Activated CD4-positive, alpha-beta T cell treated with anti-CD3 and anti-CD28 coated beads for 36 hours (primary cell): Measurements from ENCODE around the gene TMEM178B. TPM values are rescaled to one million over a fixed set of nuclear protein-coding genes. Genes with fewer than 3 reads are reported as not detected.

Experiments used
- ATAC-seq: fragments of 200-7000 bp; cut with Tn5 transposase; one replicate; pipeline ENCODE4 v1.10.0; 2021; ENCODE audit warnings: mild to moderate bottlenecking, moderate library complexity
- CTCF ChIA-PET: fragments of 350-600 bp; sonication (Branson Sonifier 250); formaldehyde crosslinking; loops from one replicate; lab custom pipeline; 2021; ENCODE audit warnings: antibody characterized with exemption; lab: Charles Lee
- POLR2A ChIA-PET: fragments of 350-600 bp; sonication (Branson Sonifier 250); formaldehyde crosslinking; loops from one replicate; lab custom pipeline; 2021; ENCODE audit warnings: antibody characterized with exemption, inconsistent platforms; lab: Charles Lee
- DNase-seq: peaks from one replicate; pipeline ENCODE4 v3.0.0-alpha.2; 2020
- H3K27ac Mint-ChIP-seq: one replicate; pipeline ENCODE4 v1.8.0; 2021; ENCODE audit warnings: mixed read lengths
- H3K27me3 Mint-ChIP-seq: one replicate; pipeline ENCODE4 v1.8.0; 2021; ENCODE audit warnings: mixed read lengths
- H3K36me3 Mint-ChIP-seq: one replicate; pipeline ENCODE4 v1.8.0; 2021; ENCODE audit warnings: low read depth, mixed read lengths
- H3K4me1 Mint-ChIP-seq: one replicate; pipeline ENCODE4 v1.8.0; 2021; ENCODE audit warnings: mixed read lengths
- H3K4me3 Mint-ChIP-seq: one replicate; pipeline ENCODE4 v1.8.0; 2021; ENCODE audit warnings: mild to moderate bottlenecking, moderate library complexity, mixed read lengths
- H3K9me3 Mint-ChIP-seq: one replicate; pipeline ENCODE4 v1.8.0; 2021; ENCODE audit warnings: low read depth, mixed read lengths
- intact Hi-C, 2 experiments: fragments of 100-400 bp; cut with DNase I in 1 of 2; cut with micrococcal nuclease in 1 of 2; formaldehyde crosslinking; loops; one replicate each; pipeline versions ENCODE4 v1.14.2 to v1.15.1; 2022 to 2024; cut with DNase I, micrococcal nuclease
- total RNA-seq, 2 experiments: library from RNA; stranded (reverse); gene quantifications; one replicate each; pipeline ENCODE4 v1.2.3, GENCODE V29; 2021

TMEM178B gene
- total RNA-seq, 2 experiments from 2014 or later = 0.23 TPM

DNA sequence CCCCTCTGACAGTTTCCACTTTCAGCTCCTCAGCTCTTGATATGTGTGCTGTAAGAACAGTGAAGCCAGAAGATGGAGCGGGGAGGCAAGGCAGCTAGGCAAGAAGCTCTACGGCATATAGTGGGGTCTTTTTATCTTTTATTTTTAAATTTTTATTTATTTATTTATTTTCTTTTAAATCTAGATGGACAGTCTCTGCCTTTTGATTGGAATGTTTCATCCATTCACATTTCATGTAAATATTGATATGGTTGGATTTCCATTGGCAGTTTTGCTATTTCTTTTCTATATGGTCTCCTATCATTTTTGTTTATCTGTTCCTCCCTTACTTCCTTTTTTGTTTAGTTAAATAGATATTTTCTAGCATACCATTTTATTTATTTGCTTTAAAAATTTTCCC lies 183.7 kb downstream of the TMEM178B start:
- no peak for ATAC-seq
- intact Hi-C loops = no loop called here

DNA sequence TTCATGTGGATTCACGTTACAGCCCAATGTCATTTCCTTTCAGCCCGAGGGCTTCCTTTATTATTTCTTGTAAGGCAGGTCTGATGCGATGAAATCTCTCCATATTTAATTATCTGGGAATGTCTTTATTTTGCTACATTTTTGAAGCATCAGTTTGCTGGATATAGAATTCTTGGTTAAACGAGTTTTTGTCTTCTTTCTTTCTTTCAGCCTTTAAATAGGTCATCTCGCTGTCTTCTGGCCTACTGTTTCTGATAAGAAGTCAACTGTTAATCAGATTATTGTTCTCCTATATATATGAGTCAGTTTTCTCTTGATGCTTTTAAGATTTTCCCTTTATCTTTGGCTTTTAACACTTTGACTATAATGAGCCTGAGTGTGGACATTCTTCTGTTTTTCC lies 184.7 kb downstream of the TMEM178B start:
- Mint-ChIP-seq H3K27me3 (peaks cover 8% of the 10 kb centered on the region), H3K4me1 (no peaks in the 10 kb centered on the region), H3K9me3 (peaks cover 10% of the 10 kb centered on the region), H3K4me3 (no peak overlapping the region), H3K36me3 (no peaks in the 10 kb centered on the region), H3K27ac (no peak overlapping the region)
- ChIA-PET POLR2A (no interaction called here), CTCF (no interaction called here)
- intact Hi-C loops = no loop called here
- ATAC-seq (no peak), DNase-seq (no peak)

More for the DNA sequence above, 183.7 kb downstream of the TMEM178B start:
- CTCF ChIA-PET = no interaction called here
- H3K27me3 Mint-ChIP-seq = peaks cover 1% of the 10 kb centered on the region
- no peaks in the 10 kb centered on the region for H3K4me1 Mint-ChIP-seq
- no peak overlapping the region for H3K27ac Mint-ChIP-seq
- no peak for DNase-seq
- no peak overlapping the region for H3K4me3 Mint-ChIP-seq
- POLR2A ChIA-PET = no interaction called here
- H3K36me3 Mint-ChIP-seq = no peaks in the 10 kb centered on the region
- H3K9me3 Mint-ChIP-seq = peaks cover 10% of the 10 kb centered on the region

DNA sequence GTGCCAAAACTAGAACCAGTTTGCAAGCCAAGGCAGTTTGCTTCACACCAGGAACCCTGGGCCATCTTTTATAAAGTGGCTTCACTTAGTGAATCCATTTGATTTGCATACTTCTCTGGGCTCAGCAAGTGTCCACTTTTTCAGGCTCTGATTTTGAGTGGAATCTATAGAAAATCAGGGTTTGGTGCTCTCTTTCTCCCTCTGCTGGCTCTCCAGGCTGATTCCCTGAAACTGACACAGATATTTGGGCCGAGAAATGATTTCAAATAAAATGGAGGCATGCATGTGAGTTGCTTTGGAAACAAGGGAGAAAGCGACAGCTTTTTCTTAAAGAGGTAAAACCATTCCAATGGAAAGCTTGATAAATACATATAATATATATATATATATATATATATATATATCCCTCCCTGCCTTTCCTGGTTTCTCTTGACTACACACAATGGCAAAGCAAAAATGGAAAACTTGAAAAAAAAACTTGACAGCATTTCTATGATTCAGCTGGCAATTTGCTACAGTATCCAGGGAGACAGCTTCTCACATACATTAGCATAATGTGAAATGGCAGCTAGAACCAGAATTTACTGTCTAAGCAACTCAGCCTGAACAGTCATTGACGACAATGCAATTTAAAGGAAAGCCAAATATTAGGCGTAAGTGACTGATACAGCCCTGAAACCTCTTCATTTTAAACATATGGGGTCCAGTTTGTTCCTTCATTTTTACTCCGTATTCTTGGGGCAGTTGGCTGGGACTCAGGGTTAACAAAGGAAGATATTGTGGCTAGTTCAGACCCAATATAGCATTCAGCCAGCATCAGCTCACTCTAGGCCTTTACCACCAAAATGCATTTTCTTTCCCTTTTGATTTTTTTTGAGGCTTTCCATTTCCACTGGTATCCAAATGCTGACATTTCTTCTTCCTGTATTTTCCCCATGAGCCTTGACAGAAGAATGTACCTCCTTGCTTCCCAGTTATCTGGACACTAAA lies 188.5 kb downstream of the TMEM178B start:
- H3K9me3 Mint-ChIP-seq = peaks cover 10% of the 10 kb centered on the region
- ChIA-PET CTCF (no interaction called here), POLR2A (no interaction called here)
- H3K4me3 Mint-ChIP-seq = no peak overlapping the region
- H3K27ac Mint-ChIP-seq = no peak overlapping the region
- no peaks in the 10 kb centered on the region for H3K4me1 Mint-ChIP-seq
- H3K27me3 Mint-ChIP-seq = peaks cover 15% of the 10 kb centered on the region
- DNase-seq (no peak), ATAC-seq (no peak)
- no peaks in the 10 kb centered on the region for H3K36me3 Mint-ChIP-seq
- intact Hi-C loops = no loop called here

DNA sequence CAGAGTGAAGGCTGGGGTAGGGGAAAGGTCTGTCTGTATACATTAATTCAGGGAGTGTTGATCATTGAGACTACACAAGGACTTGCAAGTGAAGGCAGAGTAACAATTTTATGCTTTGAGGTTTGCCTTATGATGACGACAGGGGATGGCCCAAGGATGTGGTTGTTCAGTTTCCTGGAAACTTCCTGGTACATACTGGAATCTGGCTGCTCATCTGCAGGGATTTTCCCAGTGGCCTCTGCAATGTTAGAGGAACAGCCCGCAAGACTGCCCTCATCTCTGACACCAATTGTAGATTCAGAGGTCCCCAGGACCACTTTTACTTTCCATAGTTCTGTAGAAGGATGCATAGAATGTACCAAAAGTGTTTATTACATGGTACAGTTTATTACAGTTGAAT lies 189.6 kb downstream of the TMEM178B start:
- Mint-ChIP-seq H3K4me1 (no peaks in the 10 kb centered on the region), H3K27me3 (peaks cover 15% of the 10 kb centered on the region), H3K27ac (no peak overlapping the region), H3K4me3 (no peak overlapping the region), H3K9me3 (peaks cover 9% of the 10 kb centered on the region), H3K36me3 (no peaks in the 10 kb centered on the region)
- intact Hi-C loops = no loop called here
- ChIA-PET POLR2A (no interaction called here), CTCF (no interaction called here)
- peak; percentile 7 for DNase-seq
- ATAC-seq = no peak

DNA sequence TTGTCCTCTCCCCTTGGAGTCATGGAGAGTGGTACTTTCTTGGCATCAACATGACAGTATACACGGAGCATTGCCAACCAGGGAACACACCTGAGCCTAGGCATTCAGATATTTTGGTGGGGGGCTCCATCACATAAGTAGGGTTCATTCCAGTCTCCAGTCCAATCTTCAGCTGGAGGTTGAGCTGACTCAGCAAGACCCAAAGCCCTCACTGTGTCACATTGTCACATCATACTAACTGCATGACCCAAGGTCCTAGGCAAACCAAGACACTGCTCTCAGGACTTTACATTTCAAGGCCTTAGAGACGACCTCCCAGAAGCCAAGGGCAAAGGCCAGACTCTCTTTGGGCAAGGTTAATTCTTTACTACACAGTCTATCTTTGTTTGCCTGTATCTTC lies 190.1 kb downstream of the TMEM178B start:
- ATAC-seq (no peak), DNase-seq (no peak)
- Mint-ChIP-seq H3K9me3 (peaks cover 4% of the 10 kb centered on the region), H3K36me3 (no peaks in the 10 kb centered on the region), H3K4me3 (no peak overlapping the region), H3K27ac (no peak overlapping the region), H3K4me1 (no peaks in the 10 kb centered on the region), H3K27me3 (peaks cover 15% of the 10 kb centered on the region)
- intact Hi-C loops = no loop called here
- ChIA-PET POLR2A (no interaction called here), CTCF (no interaction called here)

DNA sequence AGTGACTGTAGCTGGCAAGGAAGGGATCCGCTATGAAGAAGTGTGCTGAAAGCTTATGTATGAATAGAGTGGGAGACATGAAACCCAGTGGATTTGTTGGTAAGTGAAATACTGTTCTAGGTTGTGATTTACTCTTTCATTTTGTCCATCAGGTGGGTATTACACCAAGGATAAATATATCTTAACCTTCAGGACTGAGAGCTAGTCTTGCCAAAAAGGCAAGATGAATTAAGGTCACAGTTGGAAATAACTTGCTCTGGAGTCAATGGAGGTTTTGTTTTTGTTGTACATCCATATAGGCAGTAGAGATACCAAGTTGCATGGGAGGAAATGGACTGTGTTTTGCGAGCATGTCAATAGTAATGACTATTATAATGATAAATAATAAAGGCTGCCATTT lies 190.6 kb downstream of the TMEM178B start:
- H3K27me3 Mint-ChIP-seq = peaks cover 15% of the 10 kb centered on the region
- H3K9me3 Mint-ChIP-seq = peaks cover 3% of the 10 kb centered on the region
- ChIA-PET POLR2A (no interaction called here), CTCF (no interaction called here)
- no peak overlapping the region for H3K27ac Mint-ChIP-seq
- H3K4me3 Mint-ChIP-seq = no peak overlapping the region
- no peaks in the 10 kb centered on the region for H3K4me1 Mint-ChIP-seq
- H3K36me3 Mint-ChIP-seq = no peaks in the 10 kb centered on the region
- intact Hi-C loops = no loop called here
- DNase-seq = no peak
- ATAC-seq = no peak

DNA sequence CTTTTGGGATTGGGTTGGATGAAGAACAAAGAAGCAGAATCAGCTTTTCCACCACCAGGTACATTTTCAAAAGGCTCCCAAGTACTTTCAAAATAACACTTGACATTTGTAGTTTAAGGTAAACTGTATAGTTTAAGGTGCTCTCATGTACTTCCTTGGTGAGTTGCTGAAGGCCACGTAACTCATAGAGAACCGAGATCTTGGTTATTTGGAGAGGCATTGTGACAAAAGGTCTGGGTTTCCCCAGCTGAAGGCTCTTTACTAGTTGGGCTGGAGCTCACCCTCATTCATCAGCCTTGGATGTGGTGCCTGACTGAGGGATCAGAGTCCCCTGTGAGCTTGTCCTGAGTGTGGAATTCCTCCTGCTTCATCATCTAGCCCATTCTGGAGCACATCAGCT lies 191.8 kb downstream of the TMEM178B start:
- Mint-ChIP-seq H3K36me3 (no peaks in the 10 kb centered on the region), H3K4me1 (no peaks in the 10 kb centered on the region), H3K27ac (no peak overlapping the region), H3K4me3 (no peak overlapping the region), H3K27me3 (peaks cover 15% of the 10 kb centered on the region), H3K9me3 (no peaks in the 10 kb centered on the region)
- intact Hi-C loops = no loop called here
- ChIA-PET POLR2A (no interaction called here), CTCF (no interaction called here)
- ATAC-seq = no peak
- no peak for DNase-seq

DNA sequence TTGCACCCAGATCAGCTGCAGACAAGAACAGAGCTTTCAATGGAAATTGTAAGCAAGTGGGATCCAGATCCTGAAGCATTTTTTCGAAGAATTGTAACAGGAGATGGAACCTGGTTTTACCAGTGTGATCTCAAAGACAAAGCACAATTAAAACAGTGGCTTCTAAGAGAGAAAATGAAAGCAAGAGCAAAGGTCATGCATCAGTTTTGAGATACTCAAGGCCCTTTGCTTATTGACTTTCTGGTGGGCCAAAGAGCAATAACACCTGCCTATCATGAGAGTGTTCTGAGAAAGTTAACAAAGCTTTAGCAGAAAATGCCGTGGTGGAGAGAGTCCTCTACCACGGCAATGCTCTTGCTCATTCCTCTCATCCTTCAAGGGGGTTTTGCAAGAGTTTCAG lies 194.8 kb downstream of the TMEM178B start:
- no peaks in the 10 kb centered on the region for H3K9me3 Mint-ChIP-seq
- no peak overlapping the region for H3K27ac Mint-ChIP-seq
- ChIA-PET CTCF (no interaction called here), POLR2A (no interaction called here)
- H3K27me3 Mint-ChIP-seq = peaks cover 7% of the 10 kb centered on the region
- DNase-seq = no peak
- ATAC-seq = no peak
- no peaks in the 10 kb centered on the region for H3K4me1 Mint-ChIP-seq
- H3K4me3 Mint-ChIP-seq = no peak overlapping the region
- intact Hi-C loops = no loop called here
- no peaks in the 10 kb centered on the region for H3K36me3 Mint-ChIP-seq

DNA sequence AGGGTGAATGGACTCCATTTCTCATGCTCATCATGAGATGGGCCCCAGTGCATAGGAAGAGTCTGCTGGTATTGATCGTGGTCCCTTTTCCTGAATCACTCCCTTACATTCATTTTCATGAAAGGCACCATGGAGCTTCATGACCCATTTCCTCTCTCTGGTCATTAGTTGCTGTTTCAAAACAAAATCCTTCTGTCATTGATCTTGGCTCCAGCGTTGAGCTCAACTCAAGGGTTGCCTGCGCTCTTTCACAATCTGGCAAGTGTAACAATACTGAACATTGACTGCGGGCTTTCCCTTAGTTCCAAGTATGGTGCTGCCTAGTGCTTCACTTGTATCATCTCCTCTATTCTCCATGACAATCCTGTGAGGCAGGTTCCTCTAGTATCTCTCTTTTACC lies 197.6 kb downstream of the TMEM178B start:
- Mint-ChIP-seq H3K27ac (no peak overlapping the region), H3K4me1 (no peaks in the 10 kb centered on the region), H3K36me3 (no peaks in the 10 kb centered on the region), H3K4me3 (no peak overlapping the region), H3K27me3 (peaks cover 2% of the 10 kb centered on the region), H3K9me3 (no peaks in the 10 kb centered on the region)
- intact Hi-C loops = no loop called here
- ATAC-seq = no peak
- DNase-seq = no peak
- POLR2A ChIA-PET = no interaction called here
- CTCF ChIA-PET = no interaction called here

DNA sequence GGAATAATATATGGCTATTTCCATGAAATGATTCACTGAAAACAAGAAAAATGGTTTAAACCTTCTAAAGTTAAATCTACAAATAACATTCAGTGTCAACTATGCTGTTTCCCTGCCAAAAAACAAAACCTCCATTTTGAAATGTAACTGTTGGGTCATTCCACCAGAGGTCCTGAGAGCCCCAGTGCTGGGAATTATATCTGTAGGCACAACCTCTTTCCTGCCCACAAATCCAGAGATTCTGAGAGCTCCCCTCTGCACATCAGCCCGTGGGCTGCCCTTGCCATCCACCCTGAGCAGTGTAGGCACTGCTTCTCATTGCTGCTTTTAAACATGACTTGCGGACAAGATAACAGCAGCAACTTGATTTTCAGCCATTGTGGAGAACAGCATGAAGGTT lies 198.6 kb downstream of the TMEM178B start:
- Mint-ChIP-seq H3K36me3 (no peaks in the 10 kb centered on the region), H3K9me3 (no peaks in the 10 kb centered on the region), H3K27me3 (no peaks in the 10 kb centered on the region), H3K4me3 (no peak overlapping the region), H3K27ac (no peak overlapping the region), H3K4me1 (no peaks in the 10 kb centered on the region)
- CTCF ChIA-PET = no interaction called here
- DNase-seq = no peak
- ATAC-seq = no peak
- POLR2A ChIA-PET = no interaction called here
- intact Hi-C loops = no loop called here

DNA sequence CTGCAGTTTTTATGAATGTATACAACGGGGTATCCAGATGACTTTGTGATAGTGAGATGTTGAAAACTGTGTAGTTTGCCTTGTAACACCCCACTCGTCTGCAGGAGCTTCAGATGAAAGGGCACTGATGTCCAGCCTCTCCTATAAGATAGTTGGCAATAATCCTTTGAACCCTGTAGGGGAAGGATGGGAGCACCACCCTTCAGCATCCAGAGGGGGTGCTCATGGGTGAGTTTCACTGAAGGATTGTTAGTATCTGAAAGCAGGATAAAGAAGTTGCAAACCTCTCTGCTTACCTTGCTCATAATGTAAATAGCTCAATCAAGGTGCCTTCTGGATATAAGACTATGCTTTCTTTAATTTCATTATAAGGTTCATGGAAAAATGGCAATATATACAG lies 201.5 kb downstream of the TMEM178B start:
- no peak overlapping the region for H3K27ac Mint-ChIP-seq
- ChIA-PET CTCF (interaction anchor here (0.5 kb wide), 1 partner anchor 18 kb away, joined by 3 read pairs; no protein-coding TSS in a partner anchor), POLR2A (no interaction called here)
- no peaks in the 10 kb centered on the region for H3K4me1 Mint-ChIP-seq
- no peaks in the 10 kb centered on the region for H3K36me3 Mint-ChIP-seq
- H3K4me3 Mint-ChIP-seq = no peak overlapping the region
- H3K27me3 Mint-ChIP-seq = no peaks in the 10 kb centered on the region
- ATAC-seq (no peak), DNase-seq (no peak)
- no peaks in the 10 kb centered on the region for H3K9me3 Mint-ChIP-seq
- intact Hi-C loops = no loop called here

DNA sequence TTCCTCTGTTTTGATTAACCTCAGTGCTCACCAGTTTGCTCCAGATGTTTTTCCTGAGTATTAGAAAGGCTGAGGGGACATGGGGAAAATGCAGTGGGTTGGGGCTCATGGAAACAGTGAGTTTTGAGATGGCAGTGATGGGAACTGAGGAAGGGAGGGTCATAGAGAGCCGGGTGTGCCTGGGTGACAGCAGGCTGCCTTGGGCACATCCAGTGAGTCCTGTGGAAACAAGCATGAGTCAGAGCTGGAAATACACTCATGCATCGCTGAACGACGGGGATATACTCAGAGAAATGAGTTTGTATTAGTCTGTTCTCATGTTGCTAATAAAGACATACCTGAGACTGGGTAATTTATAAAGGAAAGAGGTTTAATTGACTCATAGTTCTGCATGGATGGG lies 202.2 kb downstream of the TMEM178B start:
- no peaks in the 10 kb centered on the region for H3K4me1 Mint-ChIP-seq
- no peak for DNase-seq
- no peaks in the 10 kb centered on the region for H3K36me3 Mint-ChIP-seq
- POLR2A ChIA-PET = no interaction called here
- no peaks in the 10 kb centered on the region for H3K27me3 Mint-ChIP-seq
- intact Hi-C loops = no loop called here
- H3K27ac Mint-ChIP-seq = no peak overlapping the region
- ATAC-seq = no peak
- no peaks in the 10 kb centered on the region for H3K9me3 Mint-ChIP-seq
- CTCF ChIA-PET = no interaction called here
- H3K4me3 Mint-ChIP-seq = no peak overlapping the region
